ENCODE results near the gene PKP1. TPM values are rescaled to one million over a fixed set of nuclear protein-coding genes. Genes with fewer than 3 reads are reported as not detected.

The PKP1 gene
- total and polyA plus RNA-seq, 10 of the 15 experiments (the other 5 are each of a cell fraction or from before 2014, with no cell fraction given) = 0.03 TPM; not detected in 9

DNA sequence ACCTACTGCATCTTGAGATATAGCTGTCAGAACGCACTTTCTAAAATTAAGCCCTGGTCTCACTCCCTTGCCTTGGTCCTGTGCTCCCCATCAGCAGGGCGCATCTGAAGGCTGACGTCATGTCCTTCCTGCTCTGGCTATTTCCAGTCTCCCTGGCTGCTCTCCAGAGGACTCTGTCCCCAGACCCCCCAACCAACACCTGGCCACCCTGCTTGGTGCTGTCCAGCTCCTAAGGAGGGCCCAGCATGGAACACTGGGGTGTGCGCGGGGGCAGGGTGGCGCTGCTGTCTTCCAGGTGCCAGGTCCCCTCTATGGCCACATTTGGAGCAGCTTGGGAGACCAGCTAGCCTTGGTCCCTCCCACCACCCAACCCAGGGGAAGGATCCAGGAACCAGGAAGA, 85.9 kb downstream of the PKP1 start:
- WGBS (ENCODE audit: insufficient coverage, insufficient replicate concordance, low lambda C conversion rate, missing lambda C conversion rate) = 35% methylated on average over 6 of the region's 6 CpGs
- H3K4me2 ChIP-seq (ENCODE audit: control insufficient read depth, insufficient read depth) = no peak overlapping the region
- in situ Hi-C loops (cut with MboI) = no loop called here
- TF ChIP-seq SUPT20H (IDR thresholded peaks at IDR 0.05; ENCODE audit: borderline replicate concordance, control insufficient read depth, low read depth, low read length) = no peak
- TF ChIP-seq EED (IDR thresholded peaks at IDR 0.05; ENCODE audit: low read depth) = no peak
- TF ChIP-seq NR2F1 (conservative IDR thresholded peaks at IDR 0.05) = no peak
- no peak for TF ChIP-seq NR2C2 (IDR thresholded peaks at IDR 0.05; ENCODE audit: borderline replicate concordance, control insufficient read depth, insufficient read length, low read depth)
- TF ChIP-seq CHD2 (IDR thresholded peaks at IDR 0.05; ENCODE audit: borderline replicate concordance, low read depth, low read length) = no peak
- no peak for TF ChIP-seq ESRRA (IDR thresholded peaks at IDR 0.05; ENCODE audit: low read length)
- no peak for TF ChIP-seq PRDM15 (CRISPR knock-in tag; IDR thresholded peaks at IDR 0.05)
- TF ChIP-seq ZBED1 (IDR thresholded peaks at IDR 0.05; ENCODE audit: borderline replicate concordance) = no peak
- no peak for TF ChIP-seq FOXK2 (IDR thresholded peaks at IDR 0.05)
- no peak for TF ChIP-seq KDM1A (IDR thresholded peaks at IDR 0.05; ENCODE audit: borderline replicate concordance)
- TF ChIP-seq EP300 (IDR thresholded peaks at IDR 0.05; ENCODE audit: borderline replicate concordance in 1 of 2, control insufficient read depth in 1 of 2, low read depth in 2 of 2, low read length in 2 of 2) = no peak
- TF ChIP-seq, protein P1, sequence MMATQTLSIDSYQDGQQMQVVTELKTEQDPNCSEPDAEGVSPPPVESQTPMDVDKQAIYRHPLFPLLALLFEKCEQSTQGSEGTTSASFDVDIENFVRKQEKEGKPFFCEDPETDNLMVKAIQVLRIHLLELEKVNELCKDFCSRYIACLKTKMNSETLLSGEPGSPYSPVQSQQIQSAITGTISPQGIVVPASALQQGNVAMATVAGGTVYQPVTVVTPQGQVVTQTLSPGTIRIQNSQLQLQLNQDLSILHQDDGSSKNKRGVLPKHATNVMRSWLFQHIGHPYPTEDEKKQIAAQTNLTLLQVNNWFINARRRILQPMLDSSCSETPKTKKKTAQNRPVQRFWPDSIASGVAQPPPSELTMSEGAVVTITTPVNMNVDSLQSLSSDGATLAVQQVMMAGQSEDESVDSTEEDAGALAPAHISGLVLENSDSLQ (IDR thresholded peaks at IDR 0.05) = no peak
- TF ChIP-seq, protein P2, sequence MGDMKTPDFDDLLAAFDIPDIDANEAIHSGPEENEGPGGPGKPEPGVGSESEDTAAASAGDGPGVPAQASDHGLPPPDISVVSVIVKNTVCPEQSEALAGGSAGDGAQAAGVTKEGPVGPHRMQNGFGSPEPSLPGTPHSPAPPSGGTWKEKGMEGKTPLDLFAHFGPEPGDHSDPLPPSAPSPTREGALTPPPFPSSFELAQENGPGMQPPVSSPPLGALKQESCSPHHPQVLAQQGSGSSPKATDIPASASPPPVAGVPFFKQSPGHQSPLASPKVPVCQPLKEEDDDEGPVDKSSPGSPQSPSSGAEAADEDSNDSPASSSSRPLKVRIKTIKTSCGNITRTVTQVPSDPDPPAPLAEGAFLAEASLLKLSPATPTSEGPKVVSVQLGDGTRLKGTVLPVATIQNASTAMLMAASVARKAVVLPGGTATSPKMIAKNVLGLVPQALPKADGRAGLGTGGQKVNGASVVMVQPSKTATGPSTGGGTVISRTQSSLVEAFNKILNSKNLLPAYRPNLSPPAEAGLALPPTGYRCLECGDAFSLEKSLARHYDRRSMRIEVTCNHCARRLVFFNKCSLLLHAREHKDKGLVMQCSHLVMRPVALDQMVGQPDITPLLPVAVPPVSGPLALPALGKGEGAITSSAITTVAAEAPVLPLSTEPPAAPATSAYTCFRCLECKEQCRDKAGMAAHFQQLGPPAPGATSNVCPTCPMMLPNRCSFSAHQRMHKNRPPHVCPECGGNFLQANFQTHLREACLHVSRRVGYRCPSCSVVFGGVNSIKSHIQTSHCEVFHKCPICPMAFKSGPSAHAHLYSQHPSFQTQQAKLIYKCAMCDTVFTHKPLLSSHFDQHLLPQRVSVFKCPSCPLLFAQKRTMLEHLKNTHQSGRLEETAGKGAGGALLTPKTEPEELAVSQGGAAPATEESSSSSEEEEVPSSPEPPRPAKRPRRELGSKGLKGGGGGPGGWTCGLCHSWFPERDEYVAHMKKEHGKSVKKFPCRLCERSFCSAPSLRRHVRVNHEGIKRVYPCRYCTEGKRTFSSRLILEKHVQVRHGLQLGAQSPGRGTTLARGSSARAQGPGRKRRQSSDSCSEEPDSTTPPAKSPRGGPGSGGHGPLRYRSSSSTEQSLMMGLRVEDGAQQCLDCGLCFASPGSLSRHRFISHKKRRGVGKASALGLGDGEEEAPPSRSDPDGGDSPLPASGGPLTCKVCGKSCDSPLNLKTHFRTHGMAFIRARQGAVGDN (IDR thresholded peaks at IDR 0.05) = no peak
- TF ChIP-seq ATF2 (IDR thresholded peaks at IDR 0.05; ENCODE audit: low read length) = no peak
- no peak for TF ChIP-seq MTA2 (IDR thresholded peaks at IDR 0.05; ENCODE audit: low read depth)

More for the DNA sequence above, 85.9 kb downstream of the PKP1 start:
- FAIRE-seq (no peak), ATAC-seq (no peak), DNase-seq (ENCODE audit: low read depth, low spot score) (no peak)
- ChIA-PET POLR2A (interaction anchor here (0.7 kb wide), 1 partner anchor 48 kb away, joined by 3 read pairs; no protein-coding TSS in a partner anchor), SMC1A (ENCODE audit: uncharacterized antibody, unreplicated experiment) (no interaction called here), CTCF (interaction anchor here (1.0 kb wide), 1 partner anchor 45 kb away, joined by 3 read pairs; no protein-coding TSS in a partner anchor), RAD21 (ENCODE audit: unreplicated experiment) (no interaction called here)
- Histone ChIP-seq H3K4me1 (ENCODE audit: control insufficient read depth, insufficient read depth, low read length) (no peaks in the 10 kb centered on the region), H3K4me3 (no peak overlapping the region), H3K36me3 (ENCODE audit: control insufficient read depth in 2 of 2, insufficient read depth in 2 of 2, low read length in 1 of 2) (no peaks in the 10 kb centered on the region), H3K27ac (ENCODE audit: control insufficient read depth, insufficient read depth) (no peak overlapping the region), H2AFZ (ENCODE audit: control insufficient read depth, low read depth, low read length) (no peak overlapping the region), H3K9ac (ENCODE audit: control insufficient read depth, insufficient read depth, low read length) (no peak overlapping the region), H3K79me2 (ENCODE audit: control insufficient read depth, insufficient read depth, low read length) (no peaks in the 10 kb centered on the region), H3K9me3 (replicated peaks; ENCODE audit: control insufficient read depth, insufficient read depth, low read length) (no peaks in the 10 kb centered on the region), H4K20me1 (ENCODE audit: control insufficient read depth, insufficient read depth) (no peaks in the 10 kb centered on the region), H3K27me3 (replicated peaks in 1 of 2; ENCODE audit: control insufficient read depth in 2 of 2, insufficient read depth in 2 of 2, low read length in 1 of 2) (peaks cover 3 to 6% of the 10 kb centered on the region in 2 experiments; a peak in 3 of 4 replicates)
- no TSS peak for BruUV-seq (replicated peaks)
- intact Hi-C loops (cut with micrococcal nuclease; ENCODE audit: unreplicated experiment) = loop anchor here (10.0 kb wide), 1 partner anchor 284 kb away; no protein-coding TSS in a partner anchor
